Smooth muscle cell of the pulmonary artery (primary cell): Measurements from ENCODE around the gene ID4. TPM values are rescaled to one million over a fixed set of nuclear protein-coding genes. Genes with fewer than 3 reads are reported as not detected.

ENCODE experiments used
- total RNA-seq: library from RNA; depleted of rRNA; stranded (reverse); fragments of >200 nt; gene quantifications from 2 replicates; pipeline ENCODE4 v1.2.3, GENCODE V29; 2014

ID4 gene
- total RNA-seq, result 6.1 and 19.0 TPM in 2 replicates

GRCh38 chr6:19836799-19837510, at the start of gene ID4:
Gene ID4, plus strand, starts transcription at chr6:19837370. Its CDS starts 385 bp downstream, at chr6:19837755.

